HepG2 (cell line): ENCODE results near the gene PTGDR2. TPM values are rescaled to one million over a fixed set of nuclear protein-coding genes. Genes with fewer than 3 reads are reported as not detected.

Experiments used
- ATAC-seq: fragments of 200-7000 bp; cut with Tn5 transposase; 3 replicates; pipeline ENCODE4 v1.9.1; 2020; ENCODE audit warnings: mild to moderate bottlenecking, moderate library complexity
- BruUV-seq: library from RNA; stranded (reverse); fragments of 400-500 nt; replicated peaks from 2 replicates; lab custom pipeline; 2021; lab: Mats Ljungman, UMichigan
- CTCF ChIA-PET: fragments of 300-600 bp; formaldehyde crosslinking; extraction: SDS; loops from one replicate; lab custom pipeline; 2021; ENCODE audit warnings: low total read pairs, inconsistent platforms, low intra/inter-chr PET ratio; lab: Yijun Ruan, JAX
- POLR2A ChIA-PET: fragments of 350-600 bp; sonication (Branson Sonifier 250); formaldehyde crosslinking; loops from one replicate; lab custom pipeline; 2020; ENCODE audit warnings: antibody characterized with exemption, inconsistent platforms; lab: Yijun Ruan, JAX
- DNase-seq: peaks from one replicate; pipeline ENCODE4 v3.0.0-alpha.2; 2015; ENCODE audit warnings: low spot score
- FAIRE-seq: peaks from 3 replicates; lab custom pipeline; 2011; peaks lifted over from hg19 to GRCh38; lab: Jason Lieb, UNC
- H2AFZ ChIP-seq: one replicate; pipeline ENCODE4 v1.6.1; 2011; ENCODE audit warnings: low read length, inconsistent platforms
- H3K27ac ChIP-seq: fragments of 300-600 bp; 3 replicates; pipeline ENCODE4 v1.8.0; 2011; ENCODE audit warnings: mixed run types, mild to moderate bottlenecking, mixed read lengths, low read length, inconsistent platforms; ENCODE audit not compliant: insufficient read depth; ENCODE audit errors: extremely low read length
- H3K27me3 ChIP-seq, 2 experiments: fragments of 200-600 bp in 1 of 2; 2 replicates in 1 of 2; 3 replicates in 1 of 2; pipeline versions ENCODE4 v1.6.0 to v1.8.0; 2011; ENCODE audit warnings: low read length in 2 of 2, mild to moderate bottlenecking in 2 of 2, moderate library complexity in 2 of 2, inconsistent platforms in 1 of 2; ENCODE audit not compliant: insufficient read depth in 2 of 2, control insufficient read depth in 1 of 2
- H3K36me3 ChIP-seq, 2 experiments: fragments of 200-600 bp in 1 of 2; replicated peaks in 1 of 2; 2 replicates in 1 of 2; 3 replicates in 1 of 2; pipeline versions ENCODE4 v1.5.1 to v1.8.0; 2011; ENCODE audit warnings: low read length in 2 of 2, inconsistent platforms in 1 of 2; ENCODE audit not compliant: insufficient read depth in 2 of 2, control insufficient read depth in 1 of 2
- H3K4me1 ChIP-seq: 2 replicates; pipeline ENCODE4 v1.5.1; 2012; ENCODE audit warnings: low read length, inconsistent platforms; ENCODE audit not compliant: insufficient read depth
- H3K4me2 ChIP-seq: 2 replicates; pipeline ENCODE4 v1.6.0; 2011; ENCODE audit warnings: low read depth, low read length, inconsistent platforms
- H3K4me3 ChIP-seq, 3 experiments: fragments of 200-600 bp in 1 of 3; sonication (generic), shearing (Covaris generic) in 1 of 3; replicated peaks in 1 of 3; 2 replicates each; pipeline ENCODE4 v1.5.1; 2011 to 2016; ENCODE audit warnings: low read length in 3 of 3, inconsistent platforms in 2 of 3, low read depth in 2 of 3, mild to moderate bottlenecking in 2 of 3, control low read depth in 1 of 3, mixed read lengths in 1 of 3; ENCODE audit not compliant: insufficient read depth in 1 of 3
- H3K79me2 ChIP-seq: one replicate; pipeline ENCODE4 v1.6.1; 2011; ENCODE audit warnings: low read length, inconsistent platforms; ENCODE audit not compliant: insufficient read depth
- H3K9ac ChIP-seq: 2 replicates; pipeline ENCODE4 v1.6.0; 2011; ENCODE audit warnings: mild to moderate bottlenecking, low read depth, low read length, inconsistent platforms; ENCODE audit not compliant: insufficient read depth
- H3K9me3 ChIP-seq: 2 replicates; pipeline ENCODE4 v1.5.1; 2012; ENCODE audit warnings: mild to moderate bottlenecking, low read length
- H4K20me1 ChIP-seq: 2 replicates; pipeline ENCODE4 v1.6.0; 2011; ENCODE audit warnings: inconsistent platforms, mild to moderate bottlenecking, low read length, moderate library complexity; ENCODE audit not compliant: insufficient read depth
- ATF6 ChIP-seq: sonication (generic); formaldehyde crosslinking; conservative IDR thresholded peaks from 2 replicates; pipeline ENCODE4 v1.4.0; 2020; ENCODE audit warnings: missing genetic modification reagents
- BCL6 ChIP-seq: IDR thresholded peaks from 2 replicates; pipeline ENCODE4 v1.6.1; 2016; ENCODE audit warnings: missing genetic modification reagents, missing compliant biosample characterization
- CBX5 ChIP-seq: sonication (generic); formaldehyde crosslinking; IDR thresholded peaks from 2 replicates; pipeline ENCODE4 v1.4.0; 2020; ENCODE audit warnings: missing genetic modification reagents, borderline replicate concordance
- EHMT2 ChIP-seq: fragments of 200-600 bp; sonication (generic); IDR thresholded peaks from 2 replicates; pipeline ENCODE4 v1.7.0; 2017; ENCODE audit warnings: antibody characterized with exemption, low read depth, low read length, borderline replicate concordance
- FOSL1 ChIP-seq: sonication (generic); formaldehyde crosslinking; IDR thresholded peaks from 2 replicates; pipeline ENCODE4 v1.9.0; 2021; ENCODE audit warnings: missing genetic modification reagents, borderline replicate concordance
- FOXO4 ChIP-seq: sonication (generic); formaldehyde crosslinking; conservative IDR thresholded peaks from 2 replicates; pipeline ENCODE4 v1.8.1; 2023; ENCODE audit warnings: missing genetic modification reagents
- HNRNPL ChIP-seq: fragments of 200-400 bp; formaldehyde crosslinking; IDR thresholded peaks from 2 replicates; pipeline ENCODE4 v1.6.1; 2017; ENCODE audit warnings: mild to moderate bottlenecking, low read depth, low read length
- ISX ChIP-seq: sonication (generic); formaldehyde crosslinking; conservative IDR thresholded peaks from 2 replicates; pipeline ENCODE4 v1.5.0; 2020; ENCODE audit warnings: missing genetic modification reagents
- MAFF ChIP-seq: IDR thresholded peaks from 2 replicates; pipeline ENCODE4 v1.6.1; 2011; ENCODE audit warnings: low read depth, low read length, improper control_type of control experiment
- MATR3 ChIP-seq: sonication (generic); formaldehyde crosslinking; IDR thresholded peaks from 2 replicates; pipeline ENCODE4 v1.4.0; 2020; ENCODE audit warnings: missing genetic modification reagents
- NBN ChIP-seq: fragments of 450-650 bp; conservative IDR thresholded peaks from 2 replicates; pipeline ENCODE4 v1.6.1; 2017
- RBFOX2 ChIP-seq: fragments of 200-400 bp; formaldehyde crosslinking; IDR thresholded peaks from 2 replicates; pipeline ENCODE4 v1.6.1; 2017; ENCODE audit warnings: low read depth, mild to moderate bottlenecking, low read length
- SRSF1 ChIP-seq: fragments of 200-400 bp; formaldehyde crosslinking; optimal IDR thresholded peaks from 2 replicates; pipeline ENCODE3; 2017; ENCODE audit warnings: mild to moderate bottlenecking, low read depth, low read length, moderate library complexity
- SRSF9 ChIP-seq: fragments of 200-400 bp; formaldehyde crosslinking; IDR thresholded peaks from 2 replicates; pipeline ENCODE4 v1.6.1; 2018; ENCODE audit warnings: borderline replicate concordance, mild to moderate bottlenecking, low read depth, low read length; ENCODE audit not compliant: insufficient read depth, poor library complexity, severe bottlenecking
- ZNF253 ChIP-seq: sonication (generic); formaldehyde crosslinking; IDR thresholded peaks from 2 replicates; pipeline ENCODE4 v1.8.0; 2022; ENCODE audit warnings: mild to moderate bottlenecking, missing genetic modification reagents, borderline replicate concordance
- ZNF343 ChIP-seq: sonication (generic); formaldehyde crosslinking; IDR thresholded peaks from 2 replicates; pipeline ENCODE4 v1.4.0; 2020; ENCODE audit warnings: mild to moderate bottlenecking, missing genetic modification reagents
- ZNF530 ChIP-seq: sonication (generic); formaldehyde crosslinking; IDR thresholded peaks from 2 replicates; pipeline ENCODE4 v1.5.0; 2020; ENCODE audit warnings: low read depth, mild to moderate bottlenecking, missing genetic modification reagents
- ZNF576 ChIP-seq: sonication (generic); formaldehyde crosslinking; IDR thresholded peaks from 2 replicates; pipeline ENCODE4 v1.4.0; 2020; ENCODE audit warnings: mild to moderate bottlenecking, missing genetic modification reagents
- ZNF724P ChIP-seq: sonication (generic); formaldehyde crosslinking; IDR thresholded peaks from 2 replicates; pipeline ENCODE4 v1.8.0; 2022; ENCODE audit warnings: missing genetic modification reagents, borderline replicate concordance
- ZNF781 ChIP-seq: sonication (generic); formaldehyde crosslinking; IDR thresholded peaks from 2 replicates; pipeline ENCODE4 v1.5.1; 2020; ENCODE audit warnings: borderline replicate concordance, mild to moderate bottlenecking, missing genetic modification reagents; ENCODE audit errors: not compliant biosample characterization
- WGBS: methylation state at CpG from one replicate; pipeline ENCODE4 v1.1.6; 2017; ENCODE audit warnings: low lambda C conversion rate; 5-methylcytosine and 5-hydroxymethylcytosine counted together
- in situ Hi-C: cut with HindIII; loops from 2 replicates; pipeline ENCODE4 v1.10.0; 2017; ENCODE audit warnings: low pct_unique_long_range_greater_than_20kb; ENCODE audit not compliant: extremely low pct_ligation_motif_present
- intact Hi-C: fragments of 100-400 bp; cut with micrococcal nuclease; formaldehyde crosslinking; loops from one replicate; pipeline ENCODE4 v1.10.0; 2022; ENCODE audit not compliant: unreplicated experiment
- polyA plus RNA-seq, 8 experiments: library from polyadenylated mRNA; depleted of rRNA in 3 of 8; stranded (reverse) in 7 of 8; unstranded in 1 of 8; fragments of >200 nt; fragmentation: Illumina TruSeq in 4 of 8; extraction: Trizol in 4 of 8; gene quantifications; 2 replicates each; pipeline versions ENCODE4 v1.2.1 to v1.2.3, GENCODE V29; 2011 to 2016; ENCODE audit warnings: low read depth in 4 of 8, missing spikeins in 1 of 8, mixed read lengths in 1 of 8; ENCODE audit not compliant: insufficient read depth in 1 of 8
- total RNA-seq, 5 experiments: library from RNA; depleted of rRNA; stranded (reverse); fragments of >200 nt; fragmentation: Illumina TruSeq; extraction: Trizol; gene quantifications; 2 replicates each; pipeline ENCODE4 v1.2.3, GENCODE V29; 2016; ENCODE audit warnings: low read depth in 1 of 5

Gene PTGDR2
- total and polyA plus RNA-seq, 2 of the 13 experiments (the other 11 are each of a cell fraction or from before 2014, with no cell fraction given) = 1.9 to 2.5 TPM

- TF ChIP-seq MAFF = 0 out of 2 replicates have a peak, but pooled peaks have one; percentile 5
- TF ChIP-seq FOSL1 (CRISPR knock-in tag) = no peak
These were observed 43.5 kb upstream of the PTGDR2 start (continued) for GRCh38 chr11:60899046-60899936.

- Histone ChIP-seq H3K27ac (no peak overlapping the region), H3K9ac (no peak overlapping the region), H3K4me2 (no peak overlapping the region), H3K4me1 (no peaks in the 10 kb centered on the region), H2AFZ (no peak overlapping the region), H3K79me2 (no peaks in the 10 kb centered on the region), H4K20me1 (no peaks in the 10 kb centered on the region), H3K9me3 (no peaks in the 10 kb centered on the region), H3K27me3 (no peaks in the 10 kb centered on the region), H3K36me3 (peaks cover 42 to 84% of the 10 kb centered on the region in 2 experiments), H3K4me3 (no peak overlapping the region)
- in situ Hi-C loops = no loop called here
- CTCF ChIA-PET = no interaction called here
- POLR2A ChIA-PET = no interaction called here
- ATAC-seq = no peak
- intact Hi-C loops = no loop called here
- BruUV-seq = no TSS peak
- no peak for FAIRE-seq
- WGBS = 98% methylated on average over 4 of the region's 4 CpGs
- DNase-seq = no peak
- TF ChIP-seq ZNF576 (CRISPR knock-in tag) (no peak), BCL6 (no peak), ZNF781 (CRISPR knock-in tag) (no peak), NBN (no peak), ISX (CRISPR knock-in tag) (no peak), ZNF253 (CRISPR knock-in tag) (no peak), MATR3 (CRISPR knock-in tag) (no peak), HNRNPL (no peak), ATF6 (no peak), RBFOX2 (no peak), SRSF1 (no peak), ZNF343 (CRISPR knock-in tag) (no peak), SRSF9 (no peak), FOXO4 (CRISPR knock-in tag) (no peak), EHMT2 (no peak), CBX5 (CRISPR knock-in tag) (no peak), ZNF530 (CRISPR knock-in tag) (no peak), ZNF724P (CRISPR knock-in tag) (no peak)
These were observed 41.7 kb upstream of the PTGDR2 start for GRCh38 chr11:60897496-60897895.
